ACHN (cell line): ENCODE measurements around the gene MRE11.
"Not testable (repeated sequence)": the region's sequence is repeated elsewhere in the genome, so short reads cannot be mapped to it uniquely, and the experiment has no call there.

ENCODE experiments used
- DNase-seq: peaks from one replicate; pipeline ENCODE4 v3.0.0-alpha.2; 2015
- in situ Hi-C: cut with HindIII; loops from 2 replicates; pipeline ENCODE4 v1.10.0; 2017; ENCODE audit warnings: low sequenced_read_pairs, low pct_ligation_motif_present, low pct_unique_long_range_greater_than_20kb

The MRE11 gene

GRCh38 chr11:94511932-94512781 lies 18.5 kb upstream of the MRE11 start, which contains the start of gene C11orf97:
Gene C11orf97 (plus strand): TSS chr11:94512461. CDS start chr11:94512529, 68 bp downstream.
- in situ Hi-C loops, result no loop called here
- peak; percentile 41 for DNase-seq

DNA sequence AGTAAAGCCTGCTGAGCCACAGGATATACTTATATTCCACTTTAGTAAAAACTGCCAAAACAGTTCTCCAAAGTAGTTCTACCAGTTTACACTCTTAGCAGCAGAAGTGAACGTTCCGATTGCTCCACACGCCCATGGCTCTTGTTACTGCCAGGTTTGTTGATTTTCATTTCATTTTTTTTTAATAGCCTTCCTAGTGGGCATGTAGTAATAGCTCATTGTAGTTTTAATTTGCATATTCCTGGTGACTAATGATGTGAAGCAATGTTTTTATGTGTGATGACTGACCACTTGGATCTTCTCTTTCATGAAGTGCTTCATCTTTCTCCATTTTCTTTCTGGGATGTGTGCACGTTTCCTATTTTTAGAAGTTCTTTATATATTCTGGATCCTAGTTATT lies 13.8 kb upstream of the MRE11 start:
- no peak for DNase-seq
- in situ Hi-C loops, result no loop called here

- DNase-seq, in situ Hi-C loops: not testable (repeated sequence)
Observed at GRCh38 chr11:94506513-94506912, 12.9 kb upstream of the MRE11 start.

- DNase-seq, result peak; percentile 54
- in situ Hi-C loops, result no loop called here
Observed at GRCh38 chr11:94504689-94505293, 11.1 kb upstream of the MRE11 start.

GRCh38 chr11:94501522-94501921 lies 7.9 kb upstream of the MRE11 start:
- DNase-seq, result no peak
- in situ Hi-C loops, result no loop called here

GRCh38 chr11:94500181-94500580 lies 6.5 kb upstream of the MRE11 start:
- DNase-seq, result no peak
- in situ Hi-C loops, result no loop called here

DNA sequence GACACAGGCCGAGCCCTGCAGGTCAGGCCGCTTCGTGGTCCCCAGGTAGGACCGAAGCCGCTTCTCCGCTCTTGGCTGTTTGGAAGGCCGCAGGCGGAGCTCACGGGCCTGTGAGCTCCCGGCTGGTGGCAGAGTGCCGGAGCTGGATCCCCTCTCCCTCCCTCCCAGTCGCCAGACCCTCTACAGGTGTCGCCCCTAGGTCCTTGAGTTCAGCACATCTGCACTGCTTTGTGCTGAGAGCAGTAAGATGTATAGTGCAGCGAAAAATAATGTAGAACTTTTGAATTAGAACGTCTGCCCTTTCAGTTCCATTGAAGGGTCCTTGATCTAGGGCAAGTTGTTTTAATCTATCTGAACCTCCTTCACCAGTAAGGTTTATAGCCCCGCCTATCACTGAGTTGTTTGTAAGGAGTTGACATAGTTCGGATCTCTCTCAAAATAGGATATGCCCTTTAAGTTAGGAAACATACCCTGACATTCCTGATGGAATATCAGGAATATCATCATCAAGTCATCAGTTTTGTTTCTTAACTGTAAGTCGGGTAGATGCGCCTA lies 559 bp upstream of the MRE11 start:
- in situ Hi-C loops, result no loop called here
- DNase-seq, result no peak

DNA sequence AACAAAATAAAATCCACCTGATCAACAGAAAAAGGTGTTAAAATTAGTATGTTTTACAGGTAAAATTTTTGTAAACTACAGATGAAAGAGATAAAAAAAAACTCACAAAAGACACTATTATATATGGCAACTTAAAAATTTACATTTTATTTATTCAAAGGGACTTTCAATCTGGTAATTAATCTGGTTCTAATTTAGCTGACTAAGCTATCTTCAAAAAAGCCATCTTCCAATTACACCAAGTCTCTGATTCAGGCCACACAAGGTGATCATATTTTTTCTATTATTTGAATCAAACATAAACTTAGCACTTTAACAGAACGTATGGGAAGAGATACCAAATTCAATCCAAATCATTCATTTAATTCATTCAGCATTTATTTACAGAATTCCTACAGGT lies 7.6 kb downstream of the MRE11 start:
- no peak for DNase-seq
- in situ Hi-C loops, result no loop called here

GRCh38 chr11:94481342-94481741 lies 12.3 kb downstream of the MRE11 start:
- DNase-seq, result no peak
- in situ Hi-C loops, result no loop called here

DNA sequence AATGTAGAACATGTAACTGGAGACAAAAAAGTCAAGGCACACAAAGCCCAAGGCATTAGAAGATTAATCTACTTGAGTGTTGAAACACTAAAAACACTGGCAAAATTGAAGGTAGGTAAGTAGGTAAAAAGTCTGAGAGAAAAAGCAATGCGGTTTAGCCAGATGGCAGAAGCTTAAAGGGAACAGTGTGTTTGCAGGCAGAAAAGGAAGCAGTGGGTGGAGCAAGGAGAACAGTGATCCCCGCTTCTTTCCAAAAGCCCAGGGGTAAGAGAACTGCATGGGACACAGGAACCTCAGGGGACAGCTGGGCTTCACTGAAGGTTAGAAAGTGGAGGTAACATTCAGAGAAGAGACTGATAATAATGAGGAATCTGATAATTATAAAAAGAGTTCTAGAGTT lies 16.0 kb downstream of the MRE11 start:
- in situ Hi-C loops, result no loop called here
- DNase-seq, result no peak

DNA sequence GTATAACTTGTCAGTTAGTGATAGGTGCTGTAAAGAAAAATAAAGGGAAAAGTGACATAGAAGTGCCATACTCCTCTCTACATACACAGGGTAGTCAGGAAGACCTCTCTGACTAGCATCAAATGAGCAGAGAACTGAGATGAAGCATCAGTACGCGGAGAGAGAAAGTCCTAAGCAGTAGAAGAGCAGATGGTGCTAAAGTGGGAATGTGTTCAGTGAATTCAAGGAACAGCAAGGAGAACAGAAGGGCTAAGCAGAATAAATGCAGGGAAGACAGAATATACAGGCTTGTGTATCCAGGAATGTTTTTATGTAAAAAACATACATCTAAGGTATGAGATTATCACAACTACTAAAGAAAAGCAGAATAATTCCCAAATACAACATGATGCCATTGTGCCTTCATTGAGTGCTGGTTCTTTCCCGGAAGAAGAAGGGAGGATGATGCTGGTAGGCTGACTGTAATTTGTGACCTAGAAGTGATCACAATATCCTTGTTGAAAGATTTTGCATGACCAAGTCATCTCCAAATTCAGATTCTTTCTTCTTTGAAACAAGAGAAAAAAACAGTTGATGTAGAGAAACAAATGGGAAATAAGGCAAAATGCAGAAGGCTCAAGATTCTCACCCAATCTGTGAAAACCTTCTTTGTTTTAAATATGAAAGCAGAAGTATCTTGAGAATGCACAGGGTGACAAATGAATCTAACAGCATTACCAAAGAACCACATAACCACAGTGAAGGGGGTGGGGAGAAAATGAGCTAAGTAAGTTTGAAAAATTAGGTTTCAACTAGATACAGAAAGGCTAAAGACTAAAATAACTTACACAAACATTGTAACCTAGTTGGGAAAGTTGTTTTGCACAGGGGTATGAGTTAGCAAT lies 20.5 kb downstream of the MRE11 start:
- in situ Hi-C loops, result no loop called here
- DNase-seq, result no peak

GRCh38 chr11:94469416-94469815 lies 24.2 kb downstream of the MRE11 start:
- in situ Hi-C loops, result no loop called here
- DNase-seq, result no peak

GRCh38 chr11:94459576-94459975 lies 34.1 kb downstream of the MRE11 start:
- in situ Hi-C loops, result no loop called here
- no peak for DNase-seq

- in situ Hi-C loops, result no loop called here
- DNase-seq, result no peak
Observed at GRCh38 chr11:94457118-94458029, 36.3 kb downstream of the MRE11 start.

DNA sequence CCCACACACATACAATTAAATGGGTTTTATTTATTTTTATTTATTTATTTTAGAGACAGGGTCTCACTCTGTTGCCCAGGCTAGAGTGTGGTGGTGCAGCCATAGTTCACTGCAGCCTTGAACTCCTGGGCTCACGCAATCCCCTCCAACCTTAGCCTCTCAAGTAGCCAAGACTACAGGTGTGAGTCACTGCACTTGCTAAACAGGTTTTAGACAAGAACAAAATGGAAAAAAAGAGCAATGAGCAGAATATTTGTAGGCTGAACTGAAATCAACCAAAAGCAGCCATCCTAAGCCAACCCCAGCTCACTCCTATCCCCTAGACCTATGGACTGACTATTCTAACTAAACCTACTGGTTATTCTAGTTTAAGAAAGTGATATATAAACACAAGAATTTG lies 37.8 kb downstream of the MRE11 start:
- no peak for DNase-seq
- in situ Hi-C loops, result no loop called here

DNA sequence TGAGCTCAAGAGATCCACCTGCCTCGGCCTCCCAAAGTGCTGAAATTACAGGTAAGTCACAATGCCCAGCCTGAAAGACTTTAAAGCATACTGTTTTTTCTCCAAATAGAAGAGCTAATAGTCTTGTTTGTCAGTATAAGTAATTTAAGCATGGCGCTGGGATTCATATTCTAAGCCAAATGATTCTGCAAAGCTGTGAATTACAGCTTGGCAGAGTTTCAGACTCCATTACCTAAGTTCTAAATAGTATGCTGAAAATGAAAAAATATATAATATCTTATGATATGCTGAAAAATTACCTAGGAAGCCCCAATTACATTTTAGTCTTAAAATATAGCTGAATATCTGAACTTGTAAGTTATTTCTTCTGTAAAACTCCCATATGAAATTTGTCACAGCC lies 39.3 kb downstream of the MRE11 start:
- DNase-seq, result no peak

DNA sequence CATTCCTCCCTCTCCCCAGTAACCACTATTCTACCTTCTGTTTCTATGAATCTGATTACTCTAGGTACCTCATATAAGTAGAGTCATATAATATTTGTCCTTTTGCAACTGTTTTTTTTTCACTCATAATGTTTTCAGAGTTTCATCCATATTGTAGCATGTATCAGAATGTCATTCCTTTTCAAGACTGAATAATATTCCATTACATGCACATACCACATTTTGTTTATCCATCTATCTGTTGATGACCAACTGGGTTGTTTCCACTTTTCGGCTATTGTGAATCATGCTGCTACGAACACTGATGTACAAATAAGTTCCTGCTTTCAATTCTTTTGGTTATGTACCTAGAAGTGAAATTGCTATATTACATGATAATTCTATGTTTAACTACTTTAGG lies 40.7 kb downstream of the MRE11 start:
- no peak for DNase-seq
- in situ Hi-C loops, result no loop called here

More for the DNA sequence above, 39.3 kb downstream of the MRE11 start:
- in situ Hi-C loops, result no loop called here

DNA sequence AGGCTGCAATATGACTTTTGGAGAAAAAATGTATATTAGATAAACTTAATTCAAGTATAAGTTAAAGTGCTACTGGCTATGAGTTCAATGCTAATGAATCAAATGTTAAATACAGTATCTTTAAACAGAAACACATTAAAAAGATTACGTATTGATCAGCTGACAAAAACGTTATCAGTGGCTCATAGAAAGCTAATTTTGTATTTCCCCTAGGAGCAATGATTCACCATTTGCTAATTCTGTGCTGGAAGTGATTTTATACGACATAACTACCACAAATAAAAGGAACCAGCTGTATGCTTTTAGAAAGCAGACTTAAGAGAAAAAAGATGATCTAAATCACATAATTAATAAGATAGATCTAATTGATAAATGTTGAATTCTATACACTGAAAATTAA lies 43.6 kb downstream of the MRE11 start:
- no peak for DNase-seq
- in situ Hi-C loops, result no loop called here
